Activated gamma-delta T cell treated with Interleukin-2 at 50 U/mL for 16 hours (primary cell): ENCODE measurements around the gene DEPDC5.

Source experiments
- DNase-seq: peaks from one replicate; pipeline ENCODE4 v3.0.0-alpha.2; 2020

The DEPDC5 gene

GRCh38 chr22:31897842-31898805, 144.3 kb downstream of the DEPDC5 start:
- no peak for DNase-seq

- DNase-seq = no peak
Measured at GRCh38 chr22:31898926-31899325, 145.1 kb downstream of the DEPDC5 start.

- DNase-seq = no peak
Measured at GRCh38 chr22:31899669-31900068, 145.8 kb downstream of the DEPDC5 start.

GRCh38 chr22:31901388-31902137, 147.7 kb downstream of the DEPDC5 start:
- DNase-seq = no peak

- DNase-seq = no peak
Measured at GRCh38 chr22:31904651-31905050, 150.8 kb downstream of the DEPDC5 start.

GRCh38 chr22:31905356-31905755, 151.5 kb downstream of the DEPDC5 start:
- DNase-seq = no peak

GRCh38 chr22:31906086-31906485, 152.3 kb downstream of the DEPDC5 start:
- no peak for DNase-seq

- DNase-seq = no peak
Measured at GRCh38 chr22:31906569-31906968, 152.8 kb downstream of the DEPDC5 start.

GRCh38 chr22:31909977-31910376, 156.2 kb downstream of the DEPDC5 start:
- no peak for DNase-seq

- DNase-seq = no peak
Measured at GRCh38 chr22:31911565-31912406, 158.0 kb downstream of the DEPDC5 start.

- no peak for DNase-seq
Measured at GRCh38 chr22:31912407-31912743, 158.6 kb downstream of the DEPDC5 start.

GRCh38 chr22:31915586-31915985, 161.8 kb downstream of the DEPDC5 start:
- no peak for DNase-seq

- DNase-seq = no peak
Measured at GRCh38 chr22:31917227-31917921, 163.6 kb downstream of the DEPDC5 start.

- no peak for DNase-seq
Measured at GRCh38 chr22:31919730-31920129, 165.9 kb downstream of the DEPDC5 start.

- no peak for DNase-seq
Measured at GRCh38 chr22:31920306-31920705, 166.5 kb downstream of the DEPDC5 start.

- DNase-seq = no peak
Measured at GRCh38 chr22:31921106-31921505, 167.3 kb downstream of the DEPDC5 start.

- DNase-seq = no peak
Measured at GRCh38 chr22:31922534-31922933, 168.7 kb downstream of the DEPDC5 start.

- DNase-seq = no peak
Measured at GRCh38 chr22:31923136-31923535, 169.3 kb downstream of the DEPDC5 start.

GRCh38 chr22:31923747-31924146, 169.9 kb downstream of the DEPDC5 start:
- DNase-seq = no peak

GRCh38 chr22:31925056-31925455, 171.2 kb downstream of the DEPDC5 start:
- no peak for DNase-seq

- no peak for DNase-seq
Measured at GRCh38 chr22:31926024-31926423, 172.2 kb downstream of the DEPDC5 start.

GRCh38 chr22:31926969-31927368, 173.2 kb downstream of the DEPDC5 start:
- no peak for DNase-seq

- DNase-seq = no peak
Measured at GRCh38 chr22:31927562-31927961, 173.7 kb downstream of the DEPDC5 start.
